Measurements from ENCODE around the gene GPR37L1. TPM values are rescaled to one million over a fixed set of nuclear protein-coding genes. Genes with fewer than 3 reads are reported as not detected.
"Not testable (repeated sequence)": the region's sequence is repeated elsewhere in the genome, so short reads cannot be mapped to it uniquely, and the experiment has no call there.

GPR37L1 gene
- total RNA-seq, 2 experiments from 2014 or later: 0.03 TPM; not detected in 1

- Histone ChIP-seq H3K79me2 (ENCODE audit: insufficient read depth, low read depth, low read length) (no peaks in the 10 kb centered on the region), H3K9me2 (ENCODE audit: insufficient read depth, low read length) (no peaks in the 10 kb centered on the region), H3K4me2 (ENCODE audit: low read length) (no peak overlapping the region), H3K36me3 (ENCODE audit: insufficient read depth, low read length) (no peaks in the 10 kb centered on the region), H3K4me3 (ENCODE audit: low read depth, low read length, poor library complexity, severe bottlenecking) (no peak overlapping the region), H2AFZ (ENCODE audit: low read length) (no peak overlapping the region), H4K20me1 (ENCODE audit: insufficient read depth, low read length) (no peaks in the 10 kb centered on the region), H3K27ac (ENCODE audit: low read depth, low read length, poor library complexity, severe bottlenecking) (no peak overlapping the region), H3K9me3 (ENCODE audit: low read length) (no peaks in the 10 kb centered on the region), H3K4me1 (ENCODE audit: insufficient read depth, low read length, poor library complexity, severe bottlenecking) (peaks cover 49% of the 10 kb centered on the region)
- BruUV-seq (replicated peaks): no TSS peak
- intact Hi-C loops (cut with micrococcal nuclease; ENCODE audit: unreplicated experiment): no loop called here
- POLR2A ChIA-PET: no interaction called here
- DNase-seq (ENCODE audit: low spot score): no peak
- TF ChIP-seq EZH2phosphoT487 (IDR thresholded peaks at IDR 0.05; ENCODE audit: borderline replicate concordance, low read depth, low read length) (no peak), CTCF (conservative IDR thresholded peaks at IDR 0.05; ENCODE audit: low read length) (no peak)
- CTCF ChIA-PET (ENCODE audit: unreplicated experiment): no interaction called here
Measured at GRCh38 chr1:202165942-202166843, 43.5 kb downstream of the GPR37L1 start.

- CTCF ChIA-PET (ENCODE audit: unreplicated experiment); H2AFZ ChIP-seq (ENCODE audit: low read length); POLR2A ChIA-PET; H3K9me3 ChIP-seq (ENCODE audit: low read length); H3K79me2 ChIP-seq (ENCODE audit: insufficient read depth, low read depth, low read length); DNase-seq (ENCODE audit: low spot score); intact Hi-C loops (cut with micrococcal nuclease; ENCODE audit: unreplicated experiment); H4K20me1 ChIP-seq (ENCODE audit: insufficient read depth, low read length); H3K4me3 ChIP-seq (ENCODE audit: low read depth, low read length, poor library complexity, severe bottlenecking); H3K9me2 ChIP-seq (ENCODE audit: insufficient read depth, low read length); H3K4me2 ChIP-seq (ENCODE audit: low read length); H3K36me3 ChIP-seq (ENCODE audit: insufficient read depth, low read length); H3K27ac ChIP-seq (ENCODE audit: low read depth, low read length, poor library complexity, severe bottlenecking): not testable (repeated sequence)
- TSS peak; percentile 32 for BruUV-seq (replicated peaks)
- H3K4me1 ChIP-seq (ENCODE audit: insufficient read depth, low read length, poor library complexity, severe bottlenecking): peaks cover 40% of the 10 kb centered on the region
Measured at GRCh38 chr1:202167054-202167453, 44.3 kb downstream of the GPR37L1 start.

- Histone ChIP-seq H3K4me1 (ENCODE audit: insufficient read depth, low read length, poor library complexity, severe bottlenecking) (peaks cover 32% of the 10 kb centered on the region), H2AFZ (ENCODE audit: low read length) (no peak overlapping the region), H3K36me3 (ENCODE audit: insufficient read depth, low read length) (no peaks in the 10 kb centered on the region), H4K20me1 (ENCODE audit: insufficient read depth, low read length) (no peaks in the 10 kb centered on the region), H3K4me3 (ENCODE audit: low read depth, low read length, poor library complexity, severe bottlenecking) (no peak overlapping the region), H3K9me2 (ENCODE audit: insufficient read depth, low read length) (no peaks in the 10 kb centered on the region), H3K79me2 (ENCODE audit: insufficient read depth, low read depth, low read length) (no peaks in the 10 kb centered on the region), H3K9me3 (ENCODE audit: low read length) (no peaks in the 10 kb centered on the region), H3K27ac (ENCODE audit: low read depth, low read length, poor library complexity, severe bottlenecking) (no peak overlapping the region), H3K4me2 (ENCODE audit: low read length) (no peak overlapping the region)
- DNase-seq (ENCODE audit: low spot score): no peak
- intact Hi-C loops (cut with micrococcal nuclease; ENCODE audit: unreplicated experiment): no loop called here
- CTCF ChIA-PET (ENCODE audit: unreplicated experiment): no interaction called here
- POLR2A ChIA-PET: no interaction called here
- BruUV-seq (replicated peaks): no TSS peak
- TF ChIP-seq EZH2phosphoT487 (IDR thresholded peaks at IDR 0.05; ENCODE audit: borderline replicate concordance, low read depth, low read length) (no peak), CTCF (conservative IDR thresholded peaks at IDR 0.05; ENCODE audit: low read length) (no peak)
Measured at GRCh38 chr1:202167708-202168415, 45.1 kb downstream of the GPR37L1 start.

Measured in OCI-LY7 (cell line).